T-helper 9 cell (primary cell): ENCODE measurements around the gene PDIK1L.

Experiments
- DNase-seq: peaks from one replicate; pipeline ENCODE4 v3.0.0-alpha.2; 2020

Gene PDIK1L

GRCh38 chr1:26158271-26158907, 46.8 kb downstream of the PDIK1L start:
- DNase-seq: no peak

DNA sequence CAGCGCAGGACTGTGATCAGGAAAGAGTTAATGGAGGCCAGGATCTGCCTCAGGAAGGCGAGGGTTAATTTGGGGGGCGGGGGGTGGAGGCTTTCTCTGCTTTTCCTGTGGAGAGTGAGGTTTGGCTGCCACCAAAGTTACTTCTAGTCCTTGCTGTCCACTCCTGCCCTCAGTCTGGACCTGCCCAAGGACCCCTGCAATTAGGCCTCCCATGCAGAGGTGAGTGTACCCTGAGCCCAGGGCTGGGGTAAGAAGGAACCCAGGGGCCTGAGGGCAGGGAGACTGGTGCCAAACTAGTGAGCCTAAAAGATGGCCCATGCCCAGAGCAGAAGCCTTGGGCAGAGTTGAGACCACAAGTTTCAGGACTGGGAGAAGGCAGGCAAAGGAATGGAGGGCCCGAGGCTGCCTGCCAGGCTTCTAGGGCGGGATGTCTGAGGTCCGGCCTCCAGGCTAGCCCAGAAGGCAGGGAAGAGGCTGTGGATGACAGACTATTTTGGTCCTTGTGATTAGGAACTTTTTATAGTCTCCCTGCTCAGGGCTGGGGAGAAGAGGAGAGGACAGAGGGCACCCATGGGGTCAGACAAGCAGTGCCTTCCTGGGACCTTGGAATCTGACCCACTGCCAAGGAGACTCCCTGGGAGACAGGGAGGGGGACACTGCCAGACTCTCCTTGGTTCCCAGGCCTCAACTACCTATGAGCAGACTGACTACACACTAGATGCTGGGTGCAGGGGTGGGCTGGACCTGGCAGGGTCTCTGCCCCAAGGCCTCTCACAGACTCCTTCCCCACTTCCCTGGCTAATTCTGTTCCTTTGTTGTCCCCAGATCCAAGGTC, 47.5 kb downstream of the PDIK1L start, which contains the start of gene FAM110D:
Gene FAM110D (plus strand): TSS at position 172 of the 835 bp plus-strand sequence. CDS start 2,213 bp downstream, outside the sequence.
- no peak for DNase-seq

DNA sequence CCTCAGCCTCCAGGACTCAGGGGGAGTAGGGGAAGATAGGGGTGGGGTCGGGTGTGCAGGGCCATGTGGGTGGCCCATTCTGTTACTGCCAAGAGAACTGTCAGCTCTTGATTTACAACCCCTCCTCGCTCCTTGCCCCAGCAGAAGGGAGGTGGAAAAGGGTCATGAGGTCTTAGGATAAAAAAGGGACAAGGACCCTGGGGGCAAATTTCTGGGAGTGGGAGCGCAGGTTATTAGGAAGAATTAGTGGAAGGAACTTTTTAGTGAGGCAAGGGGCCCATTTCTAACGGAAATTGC, 48.1 kb downstream of the PDIK1L start:
- DNase-seq: no peak

GRCh38 chr1:26160527-26161414, 49.1 kb downstream of the PDIK1L start:
- no peak for DNase-seq

DNA sequence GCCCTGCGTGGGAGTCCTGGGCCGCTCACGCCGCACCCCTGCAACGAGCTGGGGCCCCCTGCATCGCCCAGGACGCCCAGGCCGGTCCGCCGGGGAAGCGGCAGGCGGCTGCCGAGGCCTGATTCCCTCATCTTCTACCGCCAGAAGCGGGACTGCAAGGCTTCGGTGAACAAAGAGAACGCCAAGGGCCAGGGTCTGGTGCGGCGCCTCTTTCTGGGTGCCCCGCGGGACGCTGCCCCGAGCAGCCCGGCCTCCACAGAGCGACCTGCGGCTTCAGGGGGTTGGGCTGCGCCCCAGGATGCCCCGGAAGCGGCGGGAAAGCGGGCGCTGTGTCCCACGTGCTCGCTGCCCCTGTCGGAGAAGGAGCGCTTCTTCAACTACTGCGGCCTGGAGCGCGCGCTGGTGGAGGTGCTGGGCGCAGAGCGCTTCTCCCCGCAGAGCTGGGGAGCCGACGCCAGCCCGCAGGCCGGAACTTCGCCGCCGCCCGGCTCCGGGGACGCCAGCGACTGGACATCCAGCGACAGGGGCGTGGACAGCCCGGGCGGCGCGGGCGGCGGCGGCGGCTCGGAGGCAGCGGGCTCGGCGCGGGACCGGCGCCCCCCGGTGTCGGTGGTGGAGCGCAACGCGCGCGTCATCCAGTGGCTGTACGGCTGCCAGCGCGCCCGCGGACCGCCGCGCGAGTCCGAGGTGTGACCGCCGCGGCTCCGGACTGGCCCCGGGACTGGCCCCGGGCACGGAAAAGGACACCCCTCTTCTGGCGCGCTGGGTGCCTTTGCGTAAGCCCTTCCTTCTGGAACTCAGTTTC, 50.0 kb downstream of the PDIK1L start:
- peak; percentile 16 for DNase-seq

GRCh38 chr1:26162220-26162709, 50.6 kb downstream of the PDIK1L start:
- no peak for DNase-seq

DNA sequence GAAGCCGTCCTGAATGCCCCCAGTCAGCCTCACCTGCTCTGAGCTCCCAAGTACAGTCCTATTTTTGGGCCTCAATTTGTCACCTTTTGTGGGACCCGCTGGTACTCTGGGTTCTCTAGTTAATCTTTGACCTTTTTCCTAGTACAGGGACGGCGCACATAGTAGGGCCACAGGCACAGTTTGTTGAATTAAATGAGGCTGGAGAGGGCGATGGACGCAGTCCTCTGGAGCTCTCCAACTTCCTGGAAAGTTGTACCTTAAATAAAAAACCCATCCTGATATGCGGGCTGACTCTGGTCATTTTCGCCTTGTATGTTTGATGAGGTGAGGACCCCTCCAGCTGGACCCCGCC, 52.0 kb downstream of the PDIK1L start:
- DNase-seq: no peak

- DNase-seq: peak; percentile 53
Observed at GRCh38 chr1:26164036-26164860, 52.6 kb downstream of the PDIK1L start.

GRCh38 chr1:26164861-26165842, 53.5 kb downstream of the PDIK1L start:
- no peak for DNase-seq

GRCh38 chr1:26166719-26167281, 55.2 kb downstream of the PDIK1L start:
- no peak for DNase-seq

- no peak for DNase-seq
Observed at GRCh38 chr1:26168410-26169197, 57.0 kb downstream of the PDIK1L start, which contains the start of gene C1orf232. C1orf232 (minus strand) TSS chr1:26168963; CDS start chr1:26168499, 464 bp downstream.

GRCh38 chr1:26169198-26169554, 57.6 kb downstream of the PDIK1L start:
- DNase-seq: no peak

DNA sequence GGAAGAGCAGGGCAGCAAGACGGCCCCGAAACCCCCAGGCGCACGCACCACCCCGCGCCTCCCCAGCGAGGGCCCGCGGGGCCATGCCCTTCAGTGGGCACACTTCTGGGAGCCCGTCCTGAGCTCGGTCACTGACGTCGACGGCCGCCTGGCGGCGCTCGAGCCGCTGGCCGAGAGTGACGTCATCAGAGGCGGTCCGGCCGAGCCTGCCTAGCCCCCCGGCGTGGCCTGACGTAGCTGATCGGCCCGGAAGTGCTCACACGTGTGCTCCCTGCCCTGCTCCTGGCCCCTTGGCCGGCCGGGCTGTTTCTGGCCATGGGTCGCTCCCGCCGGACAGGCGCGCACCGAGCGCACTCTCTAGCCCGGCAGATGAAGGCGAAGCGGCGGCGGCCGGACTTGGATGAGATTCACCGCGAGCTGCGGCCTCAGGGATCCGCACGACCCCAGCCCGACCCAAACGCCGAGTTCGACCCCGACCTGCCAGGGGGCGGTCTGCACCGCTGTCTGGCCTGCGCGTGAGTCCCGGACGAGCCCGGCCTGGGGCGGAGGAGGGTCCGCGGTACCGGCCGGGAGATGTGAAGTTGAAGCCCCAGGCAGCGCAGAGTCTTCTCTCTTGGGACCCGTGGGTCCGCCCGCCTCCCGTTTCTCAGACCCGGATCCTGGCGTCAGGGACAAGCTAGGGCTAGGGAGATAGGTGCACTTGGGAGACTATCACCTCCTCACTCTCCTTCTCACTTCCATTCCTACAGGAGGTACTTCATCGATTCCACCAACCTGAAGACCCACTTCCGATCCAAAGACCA, 58.2 kb downstream of the PDIK1L start, which contains the start of gene ZNF593:
Gene ZNF593 (plus strand): TSS at position 240 of the 803 bp plus-strand sequence. CDS start 76 bp downstream, at position 316.
- DNase-seq: peak; percentile 76

GRCh38 chr1:26170472-26170821, 58.8 kb downstream of the PDIK1L start:
- DNase-seq: no peak

DNA sequence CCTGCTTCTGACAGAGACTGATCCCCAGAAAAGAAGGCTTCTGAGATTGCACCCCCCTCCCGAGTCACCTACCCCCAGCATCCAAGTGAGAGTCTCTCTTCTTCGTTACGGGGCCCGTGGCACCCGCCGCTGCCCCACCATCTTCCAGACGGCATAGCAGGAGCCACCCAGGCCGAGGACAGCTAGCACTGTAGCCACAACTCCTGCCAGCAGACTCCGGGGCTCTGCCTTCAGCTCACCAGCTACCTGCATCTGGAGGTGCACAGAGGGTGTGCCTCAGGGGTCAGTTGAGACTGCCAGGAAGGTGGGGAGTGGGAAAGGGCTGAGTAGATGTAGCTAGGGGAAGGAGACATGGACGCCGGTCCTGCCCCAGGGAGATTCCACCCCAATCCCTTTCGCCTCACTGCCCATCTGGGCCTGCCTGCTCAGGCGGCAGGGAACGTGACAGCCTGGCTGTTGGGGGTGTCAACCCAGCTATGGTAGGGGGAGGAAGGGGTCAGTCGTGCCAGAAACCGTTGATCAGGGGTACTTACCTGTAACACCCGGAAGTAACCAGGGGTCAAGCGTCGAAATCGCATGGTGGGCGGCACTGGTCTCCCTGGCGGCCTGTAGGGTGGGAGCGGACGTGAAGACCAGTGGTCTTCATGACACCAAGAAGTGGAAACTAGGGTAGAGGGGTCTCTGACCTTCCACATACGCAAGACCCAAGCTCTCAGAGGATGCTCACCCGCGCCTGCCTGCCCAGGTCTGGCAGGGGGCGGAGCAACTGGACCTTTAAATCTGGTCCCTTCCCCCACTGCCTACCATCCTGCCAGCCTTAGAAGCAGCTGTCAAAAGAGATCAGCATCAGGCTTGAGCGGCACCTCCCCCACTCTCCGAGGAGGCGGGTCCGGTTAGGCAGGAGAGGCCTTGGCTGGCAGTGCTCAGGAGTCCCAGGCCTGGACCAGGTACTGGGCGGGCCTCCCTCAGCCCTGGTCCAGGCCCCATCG, 59.8 kb downstream of the PDIK1L start, which contains the start of gene ZNF593OS:
Gene ZNF593OS (minus strand): TSS at position 749 of the 989 bp plus-strand sequence. CDS start 171 bp downstream, at position 578.
- DNase-seq: no peak
